ENCODE data around the gene TAS2R38.

- TF ChIP-seq ZFP3 (CRISPR knock-in tag; IDR thresholded peaks at IDR 0.05): no peak
- TF ChIP-seq ARNTL (CRISPR knock-in tag; IDR thresholded peaks at IDR 0.05; ENCODE audit: borderline replicate concordance, low read depth): no peak
- TF ChIP-seq TOX (CRISPR knock-in tag; IDR thresholded peaks at IDR 0.05; ENCODE audit: borderline replicate concordance): no peak
- TF ChIP-seq SNAI2 (CRISPR knock-in tag; IDR thresholded peaks at IDR 0.05): no peak
- no peak for TF ChIP-seq ESRRG (CRISPR knock-in tag; IDR thresholded peaks at IDR 0.05)
- TF ChIP-seq ZC3H10 (CRISPR knock-in tag; IDR thresholded peaks at IDR 0.05): no peak
- no peak for TF ChIP-seq GLIS3 (CRISPR knock-in tag; IDR thresholded peaks at IDR 0.05)
These were observed 28.2 kb downstream of the TAS2R38 start for GRCh38 chr7:141945356-141945755.
